Psoas muscle (tissue), 8 donors: ENCODE data around the gene CSF2RB. TPM values are rescaled to one million over a fixed set of nuclear protein-coding genes. Genes with fewer than 3 reads are reported as not detected.
A peak's percentile ranks its signal among the peaks of the same experiment; 100 is the strongest.

ENCODE experiments used
- ATAC-seq, 4 donors: fragments of 200-7000 bp; cut with Tn5 transposase; one replicate each; pipeline ENCODE4 v1.9.1; 2020; ENCODE audit warnings: moderate library complexity in 3 of 4, mild to moderate bottlenecking in 2 of 4
- DNase-seq, 2 donors: peaks; one replicate each; pipeline ENCODE4 v3.0.0-alpha.2; 2020
- H3K27ac ChIP-seq: fragments of 200-600 bp; one replicate; pipeline ENCODE4 v1.8.0; 2022
- H3K27me3 ChIP-seq, 3 donors: fragments of 200-600 bp in 1 of 3; one replicate each; pipeline versions ENCODE4 v1.6.1 to v1.8.0; 2013 to 2022; ENCODE audit warnings: low read length in 2 of 3, mild to moderate bottlenecking in 2 of 3, moderate library complexity in 1 of 3; ENCODE audit not compliant: insufficient read depth in 3 of 3
- H3K36me3 ChIP-seq, 2 donors: fragments of 200-600 bp in 1 of 2; one replicate each; pipeline versions ENCODE4 v1.6.1 to v1.8.0; 2013 to 2022; ENCODE audit warnings: low read depth in 1 of 2, mild to moderate bottlenecking in 1 of 2, moderate library complexity in 1 of 2; ENCODE audit not compliant: insufficient read depth in 1 of 2
- H3K4me1 ChIP-seq: fragments of 200-600 bp; one replicate; pipeline ENCODE4 v1.8.0; 2022
- H3K4me3 ChIP-seq: fragments of 200-600 bp; one replicate; pipeline ENCODE4 v1.8.0; 2022; ENCODE audit warnings: mild to moderate bottlenecking
- H3K9me3 ChIP-seq: fragments of 200-600 bp; one replicate; pipeline ENCODE4 v1.8.0; 2022
- CTCF ChIP-seq: fragments of 200-600 bp; IDR thresholded peaks from one replicate; pipeline ENCODE4 v1.8.0; 2022; ENCODE audit warnings: antibody characterized with exemption
- WGBS, 3 donors: extraction: QIAGEN DNeasy Blood & Tissue Kit; methylation state at CpG; one replicate each; pipeline versions ENCODE4 v1.1.6 to v1.1.7; 2013; 5-methylcytosine and 5-hydroxymethylcytosine counted together
- intact Hi-C, 2 donors: fragments of 100-400 bp; cut with DNase I; formaldehyde crosslinking; loops; one replicate each; pipeline versions ENCODE4 v1.11.0 to v1.14.2; 2022
- polyA plus RNA-seq, 3 donors: library from polyadenylated mRNA; stranded (reverse); fragments of 200-250 nt; gene quantifications; one replicate each; pipeline ENCODE4 v1.2.3, GENCODE V29; 2013
- total RNA-seq, 4 donors: library from RNA; stranded (reverse); fragmentation: NEBNext Ultra II Directional in 2 of 4; extraction: Animal tissue kit (Norgen Biotek cat#: 25700) in 2 of 4; gene quantifications; one replicate each; pipeline versions ENCODE4 v1.2.1 to v1.2.4, GENCODE V29; 2021 to 2023
- donor health status: healthy with polysubstance abuse.
- donor health status: DM: no; HTN: no; CAD: no; lungs with moderate emphysema.
- donor health status: Bipolar disorder and iron deficiency.
- donor health status: healthy.
- donor health status: DM: yes; HTN: yes; CAD: no.
- donor health status: DM: no; HTN: no; CAD: no.
- donor health status: DM: no; HTN: no; CAD: no.
- donor health status: DM: yes; HTN: yes; CAD: no.

The CSF2RB gene
- total and polyA plus RNA-seq, 7 donors = 0.25 to 1.7 (median 1.0) TPM

DNA sequence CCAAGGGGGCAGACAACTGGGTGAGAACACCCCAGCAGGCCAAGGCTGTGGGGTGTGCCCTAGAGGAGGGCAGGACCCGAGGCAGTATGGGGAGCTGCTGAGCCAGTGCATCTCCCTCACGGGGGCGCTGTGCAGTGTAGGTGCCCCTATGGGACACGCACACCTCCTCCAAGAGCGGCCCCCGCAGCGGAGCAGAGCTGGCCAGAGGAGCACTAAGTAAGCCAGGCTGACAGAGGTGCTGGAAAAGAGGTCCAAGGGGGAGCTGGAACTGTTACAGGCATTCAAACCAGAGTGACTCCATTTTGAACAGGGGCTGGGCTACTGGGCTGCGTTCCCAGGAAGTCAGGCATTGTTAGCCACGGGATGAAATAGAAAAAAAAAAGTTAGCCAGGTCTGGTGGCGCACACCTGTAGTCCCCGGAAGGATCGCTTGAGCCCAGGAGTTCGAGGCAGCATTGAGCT lies 64.0 kb downstream of the CSF2RB start:
- TF ChIP-seq CTCF = no peak
- no peak overlapping the region for H3K27ac ChIP-seq
- DNase-seq = peak; percentile 45 to 73
- peak; percentile 29 to 79 (median 66) for ATAC-seq
- whole genome bisulfite sequencing, 3 donors = 16 to 30% (median 16%) methylated on average over 13 of the region's 13 CpGs
- H3K4me1 ChIP-seq = peaks cover 4% of the 10 kb centered on the region
- H3K36me3 ChIP-seq = no peaks in the 10 kb centered on the region
- peaks cover 0 to 14% (median 8%) of the 10 kb centered on the region in 3 donors for H3K27me3 ChIP-seq
- peak overlapping the region; percentile 64 for H3K4me3 ChIP-seq
- no peaks in the 10 kb centered on the region for H3K9me3 ChIP-seq
- intact Hi-C loops = loop anchor here (2.0 to 10.0 kb wide), 5 partner anchors 120 to 433 kb away; no protein-coding TSS in a partner anchor

GRCh38 chr22:36977947-36978660 lies 64.7 kb downstream of the CSF2RB start:
- Histone ChIP-seq H3K4me3 (peak overlapping the region; percentile 64), H3K4me1 (peaks cover 4% of the 10 kb centered on the region), H3K36me3 (no peaks in the 10 kb centered on the region), H3K27me3 (peaks cover 0 to 19% (median 8%) of the 10 kb centered on the region in 3 donors), H3K27ac (no peak overlapping the region), H3K9me3 (no peaks in the 10 kb centered on the region)
- DNase-seq (peak; percentile 90 to 94), ATAC-seq (peak; percentile 96 to 99 (median 98))
- peak; percentile 96 for TF ChIP-seq CTCF
- WGBS, 3 donors = 10 to 12% (median 11%) methylated on average over 18 of the region's 18 CpGs
- intact Hi-C loops = loop anchor here (1.0 to 10.0 kb wide), 6 partner anchors 121 to 433 kb away; no protein-coding TSS in a partner anchor

DNA sequence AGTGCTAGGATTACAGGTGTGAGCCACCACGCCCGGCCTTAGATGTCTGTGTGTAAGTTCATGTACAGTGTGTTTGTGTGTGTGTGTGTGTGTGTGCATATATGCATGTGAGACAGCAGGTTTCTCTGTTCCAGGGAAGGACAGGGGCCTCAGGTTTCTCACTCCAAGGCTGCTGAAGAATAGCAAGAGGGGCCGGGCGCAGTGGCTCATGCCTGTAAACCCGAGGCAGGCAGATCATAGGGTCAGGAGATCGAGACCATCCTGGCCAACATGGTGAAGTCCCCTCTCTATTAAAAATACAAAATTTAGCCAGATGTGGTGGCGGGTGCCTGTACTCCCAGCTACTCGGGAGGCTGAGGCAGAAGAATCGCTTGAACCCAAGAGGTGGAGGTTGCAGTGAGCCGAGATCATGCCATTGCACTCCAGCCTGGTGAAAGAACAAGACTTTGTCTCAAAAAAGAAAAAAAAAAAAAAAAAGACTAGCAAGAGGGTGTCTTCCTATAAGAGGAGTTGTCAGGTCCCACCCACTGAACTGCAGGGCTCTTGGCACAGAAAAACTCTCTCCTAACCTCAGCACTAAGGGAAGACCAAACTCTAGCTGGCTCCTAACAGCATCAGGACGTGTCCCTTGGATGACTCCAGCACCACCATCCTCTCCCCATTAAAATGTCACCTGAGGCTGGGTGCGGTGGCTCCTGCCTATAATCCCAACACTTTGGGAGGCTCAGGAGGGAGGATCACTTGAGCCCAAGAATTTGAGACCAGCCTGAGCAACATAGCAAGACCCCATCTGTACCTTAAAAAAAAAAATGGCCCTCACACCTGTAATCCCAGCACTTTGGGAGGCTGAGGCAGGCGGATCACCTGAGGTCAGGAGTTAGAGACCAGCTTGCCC lies 65.8 kb downstream of the CSF2RB start:
- H3K4me3 ChIP-seq = no peak overlapping the region
- intact Hi-C loops = loop anchor here (5.0 to 10.0 kb wide), 4 partner anchors 122 to 222 kb away; no protein-coding TSS in a partner anchor
- H3K27me3 ChIP-seq = peaks cover 0 to 29% (median 8%) of the 10 kb centered on the region in 3 donors
- no peaks in the 10 kb centered on the region for H3K36me3 ChIP-seq
- TF ChIP-seq CTCF = no peak
- 89 to 93% (median 90%) methylated on average over 13 of the region's 13 CpGs for WGBS, 3 donors
- H3K4me1 ChIP-seq = peaks cover 4% of the 10 kb centered on the region
- no peak for DNase-seq
- H3K27ac ChIP-seq = no peak overlapping the region
- ATAC-seq = no peak
- no peaks in the 10 kb centered on the region for H3K9me3 ChIP-seq

GRCh38 chr22:36981247-36981775 lies 67.9 kb downstream of the CSF2RB start:
- ATAC-seq (no peak), DNase-seq (no peak)
- H3K4me1 ChIP-seq = peaks cover 4% of the 10 kb centered on the region
- peaks cover 12% of the 10 kb centered on the region for H3K9me3 ChIP-seq
- no peak overlapping the region for H3K4me3 ChIP-seq
- 61 to 72% (median 61%) methylated on average over 16 of the region's 16 CpGs for WGBS, 3 donors
- no peaks in the 10 kb centered on the region for H3K36me3 ChIP-seq
- H3K27me3 ChIP-seq = peaks cover 0 to 32% (median 11%) of the 10 kb centered on the region in 3 donors
- H3K27ac ChIP-seq = no peak overlapping the region
- no peak for TF ChIP-seq CTCF
- intact Hi-C loops = no loop called here
